Measurements from ENCODE around the gene MORF4L1.
"Not testable (repeated sequence)": the region's sequence is repeated elsewhere in the genome, so short reads cannot be mapped to it uniquely, and the experiment has no call there.

MORF4L1 gene

GRCh38 chr15:78859971-78860719 lies 12.5 kb upstream of the MORF4L1 start:
- peak; percentile 92 for DNase-seq

DNA sequence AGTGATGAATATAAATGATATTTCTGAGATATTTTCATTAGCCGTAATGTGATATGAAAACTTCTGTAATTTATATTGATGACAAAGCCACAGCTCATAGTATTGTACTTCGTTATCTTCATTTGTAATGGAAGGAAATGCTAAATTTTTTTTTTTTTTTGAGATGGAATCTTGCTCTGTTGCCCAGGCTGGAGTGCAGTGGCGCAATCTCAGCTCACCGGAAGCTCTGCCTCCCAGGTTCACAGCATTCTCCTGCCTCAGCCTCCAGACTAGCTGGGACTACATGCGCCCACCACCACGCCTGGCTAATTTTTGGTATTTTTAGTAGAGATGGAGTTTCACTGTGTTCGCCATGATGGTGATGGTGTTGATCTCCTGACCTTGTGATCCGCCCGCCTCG lies 7.1 kb upstream of the MORF4L1 start:
- DNase-seq: not testable (repeated sequence)

GRCh38 chr15:78866031-78866430 lies 6.7 kb upstream of the MORF4L1 start:
- not testable (repeated sequence) for DNase-seq

GRCh38 chr15:78866803-78867202 lies 5.9 kb upstream of the MORF4L1 start:
- DNase-seq: no peak

DNA sequence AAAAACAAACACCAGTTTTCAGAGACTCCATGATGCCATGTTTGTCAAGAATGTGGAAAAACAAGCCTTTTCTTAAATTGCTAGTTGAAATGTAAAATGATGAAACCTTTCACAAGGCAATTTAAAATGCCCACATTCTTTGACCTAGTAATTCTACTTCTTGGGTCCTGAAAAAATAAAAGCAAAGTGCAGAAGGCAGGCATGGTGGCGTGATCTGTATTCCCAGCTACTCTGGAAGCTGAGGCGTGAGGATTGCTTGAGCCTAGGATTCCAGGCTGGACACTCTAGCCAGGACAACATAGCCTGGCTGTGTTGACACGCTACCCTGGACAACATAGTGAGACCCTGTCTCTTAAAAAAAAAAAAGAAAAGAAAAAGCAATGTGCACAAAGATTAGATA lies 4.3 kb upstream of the MORF4L1 start:
- DNase-seq: no peak

DNA sequence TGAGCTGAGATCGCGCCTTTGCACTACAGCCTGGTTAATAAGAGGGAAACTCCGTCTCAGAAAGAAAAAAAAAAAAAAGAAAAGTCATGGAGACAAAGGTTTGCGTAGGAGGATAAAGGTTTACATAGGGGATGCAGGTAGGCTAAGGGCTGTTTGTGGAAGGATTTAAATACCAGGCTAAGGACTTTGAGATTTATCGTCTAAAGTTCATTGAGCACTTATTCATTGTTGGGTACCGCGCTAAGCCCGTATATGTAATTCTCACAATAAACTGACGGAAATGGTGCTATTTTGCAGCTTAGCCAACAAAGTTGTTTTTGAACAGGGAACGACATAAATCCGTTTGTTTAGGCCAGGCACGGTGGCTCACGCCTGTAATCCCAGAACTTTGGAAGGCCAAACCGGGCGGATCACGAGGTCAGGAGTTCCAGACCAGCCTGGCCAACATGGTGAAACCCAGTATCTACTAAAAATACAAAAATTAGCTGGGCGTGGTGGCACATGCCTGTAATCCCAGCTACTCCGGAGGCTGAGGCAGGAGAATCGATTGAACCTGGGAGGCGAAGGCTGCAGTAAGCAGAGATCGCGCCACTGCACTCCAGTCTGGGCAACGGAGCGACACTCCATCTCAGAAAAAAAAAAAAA lies 1.1 kb upstream of the MORF4L1 start:
- not testable (repeated sequence) for DNase-seq

DNA sequence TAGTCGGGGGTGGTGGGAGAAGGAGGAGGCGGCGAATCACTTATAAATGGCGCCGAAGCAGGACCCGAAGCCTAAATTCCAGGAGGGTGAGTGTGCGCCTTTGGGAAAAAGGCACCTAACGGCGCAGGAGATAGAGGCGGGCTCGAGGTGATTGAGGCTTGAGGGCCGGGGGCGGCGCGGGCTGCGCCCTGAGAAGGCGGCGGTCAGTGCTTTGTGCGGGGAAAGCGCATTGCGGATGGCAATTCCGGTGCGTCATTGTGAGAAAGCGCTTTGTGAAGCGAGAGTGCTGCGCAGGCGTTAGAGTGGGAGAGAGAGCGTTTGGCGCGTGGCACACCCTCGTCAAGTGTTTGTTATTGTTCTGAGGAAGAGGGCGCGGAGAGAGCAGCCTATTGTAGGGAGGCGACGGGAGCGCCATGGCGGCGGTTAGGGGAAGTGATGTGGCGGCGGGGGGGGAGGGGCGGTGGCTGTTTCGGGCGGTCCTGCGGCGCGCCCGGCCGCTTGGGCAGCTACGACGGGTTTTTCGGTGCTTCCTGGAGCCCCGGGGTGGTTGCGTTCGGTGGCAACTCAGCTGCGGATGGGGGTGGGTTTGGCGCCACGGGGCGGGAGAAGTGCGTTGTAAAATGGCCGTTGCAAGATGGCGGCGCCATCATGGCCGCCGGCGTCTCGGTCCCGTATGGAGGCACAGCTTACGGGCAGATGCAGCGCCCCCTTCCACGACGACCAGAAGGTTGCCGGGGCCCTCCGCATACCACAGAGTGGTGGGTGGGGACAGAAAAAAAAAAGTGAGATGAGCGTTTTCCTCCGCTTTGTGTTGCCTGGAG lies 492 bp downstream of the MORF4L1 start:
- peak; percentile 92 for DNase-seq

GRCh38 chr15:78873793-78874765 lies 1.4 kb downstream of the MORF4L1 start:
- DNase-seq: no peak

DNA sequence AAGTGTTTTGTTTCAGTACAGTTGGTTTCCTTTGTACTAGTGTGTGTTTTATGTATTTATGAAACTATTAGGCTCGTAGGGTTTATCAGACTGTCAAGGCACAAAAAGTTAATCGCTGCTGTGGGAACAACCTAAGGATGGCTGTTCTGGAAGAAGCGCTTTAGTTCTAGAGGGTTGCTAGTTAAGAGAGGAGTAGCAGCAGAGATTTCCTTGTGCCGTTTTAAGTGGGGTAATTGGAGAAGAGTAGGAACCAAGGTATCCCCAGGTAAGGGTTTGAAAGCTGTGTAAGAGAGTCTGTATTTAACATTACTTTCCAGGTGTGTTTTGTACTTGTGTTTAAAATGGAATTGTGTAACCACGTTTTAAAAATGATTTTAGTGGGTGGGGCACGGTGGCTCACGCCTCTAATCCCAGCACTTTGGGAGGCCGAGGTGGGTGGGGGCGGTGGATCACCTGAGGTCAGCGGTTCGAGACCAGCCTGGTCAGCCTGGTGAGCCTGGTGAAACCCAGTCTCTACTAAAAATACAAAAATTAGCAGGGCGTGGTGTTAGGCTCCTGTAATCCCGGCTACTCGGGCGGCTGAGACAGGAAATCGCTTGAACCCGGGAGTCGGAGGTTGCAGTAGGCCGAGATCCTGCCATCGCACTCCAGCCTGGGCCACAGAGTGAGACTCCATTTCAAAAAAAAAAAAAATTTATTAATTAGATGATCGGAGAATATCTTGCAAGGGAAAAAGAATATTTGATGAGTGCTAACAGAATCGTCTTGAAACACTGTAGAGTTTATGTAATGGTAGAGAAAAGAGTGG lies 2.6 kb downstream of the MORF4L1 start:
- DNase-seq: no peak

DNA sequence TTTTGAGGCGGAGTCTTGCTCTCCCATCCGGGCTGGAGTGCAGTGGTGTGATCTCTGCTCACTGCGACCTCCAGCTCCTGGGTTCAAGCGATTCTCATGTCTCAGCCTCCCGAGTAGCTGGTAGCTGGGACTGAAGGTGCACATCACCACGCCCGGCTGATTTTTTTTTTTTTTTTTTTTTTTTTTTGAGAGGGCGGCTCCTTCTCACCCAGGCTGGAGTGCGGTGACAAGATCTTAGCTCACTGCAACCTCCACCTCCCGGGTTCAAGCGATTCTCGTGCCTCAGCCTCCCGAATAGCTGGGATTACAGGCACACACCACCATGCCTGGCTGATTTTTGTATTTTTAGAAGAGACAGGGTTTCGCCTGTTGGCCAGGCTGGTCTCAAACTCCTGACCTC lies 4.3 kb downstream of the MORF4L1 start:
- DNase-seq: not testable (repeated sequence)

DNA sequence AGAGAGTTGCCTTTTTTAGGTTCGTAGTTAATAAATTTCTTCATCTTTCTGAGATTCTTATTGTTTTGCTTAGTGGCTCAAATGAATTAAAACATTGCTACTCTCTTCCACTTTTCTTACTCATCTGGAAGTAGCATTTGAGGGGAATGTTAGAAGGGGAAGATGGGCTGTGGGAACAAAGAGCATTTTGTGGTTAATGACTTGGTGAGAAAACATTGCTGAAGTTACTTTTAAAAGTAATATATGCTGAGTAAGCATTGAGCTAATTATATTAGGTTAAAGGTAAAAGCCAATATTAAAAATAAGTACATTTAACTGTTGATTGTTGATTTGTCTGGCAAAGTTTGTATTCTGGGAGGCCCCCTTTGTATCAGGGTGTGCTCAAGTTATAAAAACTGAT lies 5.7 kb downstream of the MORF4L1 start:
- DNase-seq: no peak

DNA sequence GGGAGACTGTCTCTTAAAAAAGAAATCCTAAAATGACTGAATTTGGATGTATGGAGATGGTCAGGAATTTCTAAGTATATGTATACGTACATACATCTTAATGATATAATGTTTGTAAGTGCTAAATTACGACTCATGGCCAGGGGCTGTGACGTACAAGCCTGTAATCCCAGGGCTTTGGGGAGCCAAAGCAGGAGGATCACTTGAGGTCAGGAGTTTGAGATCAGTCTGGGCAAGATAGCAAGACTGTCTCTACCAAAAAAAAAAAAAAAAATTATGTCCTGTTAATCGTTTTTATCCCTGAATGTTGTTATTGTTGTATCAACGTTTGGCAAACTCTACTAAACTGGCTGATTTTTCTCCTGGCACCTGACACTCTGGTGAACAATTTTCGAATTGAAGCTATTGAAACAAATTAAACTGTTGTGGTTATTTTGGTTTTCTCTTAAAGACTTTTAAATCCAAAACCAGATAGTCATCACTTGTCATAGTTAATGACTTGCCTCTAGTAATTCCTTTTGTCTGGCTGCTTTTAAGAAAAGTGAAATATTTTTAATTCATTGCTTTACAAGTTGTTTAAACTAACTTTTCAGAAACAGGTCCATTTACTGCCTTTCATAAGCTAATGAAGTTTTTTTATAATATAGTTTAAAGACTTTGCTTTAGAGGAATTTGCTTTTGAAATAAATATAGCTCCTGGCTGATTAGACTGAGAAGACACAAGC lies 7.0 kb downstream of the MORF4L1 start:
- no peak for DNase-seq

DNA sequence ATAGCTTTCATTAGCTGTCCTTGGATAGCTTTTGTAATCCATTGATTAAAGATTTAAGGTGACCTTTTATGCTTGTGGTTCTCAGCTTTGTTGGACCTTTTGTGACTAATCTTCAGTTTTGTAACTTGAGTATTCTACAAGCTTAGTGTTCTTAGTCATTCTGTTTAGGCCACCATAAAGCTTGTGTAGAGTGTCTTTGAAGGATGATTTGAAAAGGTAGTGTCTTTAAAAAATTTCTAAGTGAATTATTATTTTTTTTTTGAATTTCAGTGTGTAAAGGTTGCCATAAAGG lies 7.5 kb downstream of the MORF4L1 start:
- DNase-seq: no peak

DNA sequence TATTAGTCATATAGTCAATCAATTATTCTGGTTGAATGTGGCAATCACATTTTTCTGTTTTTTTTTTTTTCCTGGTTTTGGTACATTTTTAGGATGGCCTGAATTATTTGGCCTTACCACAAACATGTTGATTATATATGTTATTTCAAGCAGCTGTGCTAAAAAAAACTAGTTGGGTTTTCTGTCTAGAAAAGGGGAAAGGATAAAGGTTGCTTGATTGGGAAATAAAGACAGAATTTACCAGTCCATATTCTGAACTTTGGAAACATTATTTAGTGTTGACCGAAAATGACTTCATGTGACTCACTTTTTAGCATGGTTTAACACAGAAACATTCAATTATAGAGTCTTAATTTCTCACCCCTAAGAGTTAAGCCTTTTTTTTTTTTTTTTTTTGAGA lies 8.1 kb downstream of the MORF4L1 start:
- DNase-seq: no peak

GRCh38 chr15:78881681-78882080 lies 9.0 kb downstream of the MORF4L1 start:
- DNase-seq: no peak

- no peak for DNase-seq
Observed at GRCh38 chr15:78889000-78889399, 16.3 kb downstream of the MORF4L1 start.

GRCh38 chr15:78893538-78893937 lies 20.8 kb downstream of the MORF4L1 start:
- DNase-seq: no peak

DNA sequence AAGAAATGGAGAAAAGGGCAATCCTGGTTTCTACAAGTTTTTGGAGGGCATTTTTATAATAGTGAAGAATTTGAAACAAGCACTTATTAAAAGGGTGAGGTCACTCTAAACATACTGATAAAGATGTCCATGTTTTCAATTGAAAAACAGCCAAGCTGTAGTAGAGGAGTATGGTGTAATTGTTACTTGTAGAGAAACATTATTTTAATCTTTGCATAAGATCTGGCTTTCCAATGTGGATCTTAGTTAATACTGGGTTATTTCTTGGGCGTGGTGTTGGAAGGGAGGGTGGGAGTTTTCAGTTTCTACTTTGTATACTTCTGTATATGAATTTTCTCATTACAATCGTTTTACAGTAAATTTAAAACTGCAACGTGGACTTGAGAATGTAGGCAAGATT lies 22.8 kb downstream of the MORF4L1 start:
- DNase-seq: no peak

GRCh38 chr15:78898540-78898939 lies 25.9 kb downstream of the MORF4L1 start:
- DNase-seq: no peak

- DNase-seq: not testable (repeated sequence)
Observed at GRCh38 chr15:78900819-78901533, 28.3 kb downstream of the MORF4L1 start.

Data from NCI-H146 (cell line).